Spleen (tissue), 7 donors: ENCODE results near the gene CYP4F11.
"Not testable (repeated sequence)": the region's sequence is repeated elsewhere in the genome, so short reads cannot be mapped to it uniquely, and the experiment has no call there.

Experiments used
- CTCF ChIP-seq, 11 experiments: fragments of 200-600 bp in 7 of 11; fragments of 450-650 bp in 4 of 11; sonication (generic) in 4 of 11; IDR thresholded peaks in 8 of 11; conservative IDR thresholded peaks in 3 of 11; 1 replicate in 7 of 11; 2 replicates in 4 of 11; pipeline versions ENCODE4 v1.4.0 to v1.8.0; 2016 to 2021; ENCODE audit warnings: antibody characterized with exemption in 11 of 11, inconsistent platforms in 4 of 11, mild to moderate bottlenecking in 1 of 11
- POLR2A ChIP-seq, 3 donors: fragments of 450-650 bp; IDR thresholded peaks; one replicate each; pipeline ENCODE4 v1.5.1; 2017; ENCODE audit warnings: antibody characterized with exemption in 3 of 3, mild to moderate bottlenecking in 1 of 3
- POLR2AphosphoS5 ChIP-seq, 3 donors: sonication (generic); formaldehyde crosslinking; IDR thresholded peaks; one replicate each; pipeline ENCODE4 v1.5.1; 2017; ENCODE audit warnings: antibody characterized with exemption in 3 of 3
- donor health status: DM: no; HTN: no; CAD: no; lungs with moderate emphysema.
- donor health status: DM: no; HTN: no; CAD: no.
- donor health status: DM: no; HTN: no; CAD: no.

- not testable (repeated sequence) for TF ChIP-seq CTCF (IDR thresholded peaks at IDR 0.05 in 8 of 11, conservative IDR thresholded peaks at IDR 0.05 in 3 of 11); POLR2A (IDR thresholded peaks at IDR 0.05); POLR2AphosphoS5 (IDR thresholded peaks at IDR 0.05)
Observed at GRCh38 chr19:15900032-15900431, 34.3 kb downstream of the CYP4F11 start.
